ENCODE results near the gene ARHGAP30.
"Not testable (repeated sequence)": the region's sequence is repeated elsewhere in the genome, so short reads cannot be mapped to it uniquely, and the experiment has no call there.

ARHGAP30 gene, protein sequence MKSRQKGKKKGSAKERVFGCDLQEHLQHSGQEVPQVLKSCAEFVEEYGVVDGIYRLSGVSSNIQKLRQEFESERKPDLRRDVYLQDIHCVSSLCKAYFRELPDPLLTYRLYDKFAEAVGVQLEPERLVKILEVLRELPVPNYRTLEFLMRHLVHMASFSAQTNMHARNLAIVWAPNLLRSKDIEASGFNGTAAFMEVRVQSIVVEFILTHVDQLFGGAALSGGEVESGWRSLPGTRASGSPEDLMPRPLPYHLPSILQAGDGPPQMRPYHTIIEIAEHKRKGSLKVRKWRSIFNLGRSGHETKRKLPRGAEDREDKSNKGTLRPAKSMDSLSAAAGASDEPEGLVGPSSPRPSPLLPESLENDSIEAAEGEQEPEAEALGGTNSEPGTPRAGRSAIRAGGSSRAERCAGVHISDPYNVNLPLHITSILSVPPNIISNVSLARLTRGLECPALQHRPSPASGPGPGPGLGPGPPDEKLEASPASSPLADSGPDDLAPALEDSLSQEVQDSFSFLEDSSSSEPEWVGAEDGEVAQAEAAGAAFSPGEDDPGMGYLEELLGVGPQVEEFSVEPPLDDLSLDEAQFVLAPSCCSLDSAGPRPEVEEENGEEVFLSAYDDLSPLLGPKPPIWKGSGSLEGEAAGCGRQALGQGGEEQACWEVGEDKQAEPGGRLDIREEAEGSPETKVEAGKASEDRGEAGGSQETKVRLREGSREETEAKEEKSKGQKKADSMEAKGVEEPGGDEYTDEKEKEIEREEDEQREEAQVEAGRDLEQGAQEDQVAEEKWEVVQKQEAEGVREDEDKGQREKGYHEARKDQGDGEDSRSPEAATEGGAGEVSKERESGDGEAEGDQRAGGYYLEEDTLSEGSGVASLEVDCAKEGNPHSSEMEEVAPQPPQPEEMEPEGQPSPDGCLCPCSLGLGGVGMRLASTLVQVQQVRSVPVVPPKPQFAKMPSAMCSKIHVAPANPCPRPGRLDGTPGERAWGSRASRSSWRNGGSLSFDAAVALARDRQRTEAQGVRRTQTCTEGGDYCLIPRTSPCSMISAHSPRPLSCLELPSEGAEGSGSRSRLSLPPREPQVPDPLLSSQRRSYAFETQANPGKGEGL

DNA sequence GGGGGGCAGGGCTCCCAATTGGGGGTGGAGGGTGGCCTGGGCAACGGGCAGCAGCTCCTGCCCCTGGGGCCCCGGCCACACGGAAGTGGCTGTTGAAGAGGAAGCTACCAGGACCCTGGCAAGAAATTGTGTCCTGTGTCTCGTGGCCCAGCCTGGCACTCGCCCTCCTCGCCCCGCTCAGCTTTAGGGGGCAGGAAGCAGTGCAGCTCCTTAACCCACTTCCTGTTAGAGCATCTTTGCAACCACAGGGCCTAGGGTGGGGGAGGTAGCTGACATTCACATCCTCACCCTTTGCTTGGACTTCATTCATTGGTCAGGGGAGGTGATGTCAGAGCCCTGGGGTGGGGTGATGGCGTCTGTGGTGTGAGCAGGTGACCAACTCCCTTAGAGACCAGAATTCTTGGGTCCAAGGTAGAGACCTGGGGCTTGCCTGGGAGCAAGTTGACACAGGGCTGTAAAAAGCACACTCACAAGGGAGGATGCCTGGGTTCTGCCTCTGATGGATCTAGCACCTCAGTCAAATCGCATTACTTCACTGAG is at the start of gene ARHGAP30:
TSS of gene ARHGAP30 (minus strand) at position 161 of the 540 bp plus-strand sequence. CDS start 267 bp downstream, outside the sequence.
- no peak for DNase-seq (ENCODE audit: low read depth)

- peak; percentile 80 for DNase-seq (ENCODE audit: low read depth)
Measured at GRCh38 chr1:161117759-161118581, 48.3 kb upstream of the ARHGAP30 start, which contains the start of the genes NIT1 and PFDN2. NIT1 (plus strand) TSS chr1:161118105; CDS start chr1:161118177, 72 bp downstream. PFDN2 (minus strand) TSS chr1:161118037; CDS start chr1:161118026, 11 bp downstream.

GRCh38 chr1:161115961-161116360 is 46.3 kb upstream of the ARHGAP30 start:
- DNase-seq (ENCODE audit: low read depth) = not testable (repeated sequence)

GRCh38 chr1:161115132-161115711 is 45.5 kb upstream of the ARHGAP30 start:
- DNase-seq (ENCODE audit: low read depth) = peak; percentile 79

GRCh38 chr1:161114556-161114955 is 44.9 kb upstream of the ARHGAP30 start:
- no peak for DNase-seq (ENCODE audit: low read depth)

DNA sequence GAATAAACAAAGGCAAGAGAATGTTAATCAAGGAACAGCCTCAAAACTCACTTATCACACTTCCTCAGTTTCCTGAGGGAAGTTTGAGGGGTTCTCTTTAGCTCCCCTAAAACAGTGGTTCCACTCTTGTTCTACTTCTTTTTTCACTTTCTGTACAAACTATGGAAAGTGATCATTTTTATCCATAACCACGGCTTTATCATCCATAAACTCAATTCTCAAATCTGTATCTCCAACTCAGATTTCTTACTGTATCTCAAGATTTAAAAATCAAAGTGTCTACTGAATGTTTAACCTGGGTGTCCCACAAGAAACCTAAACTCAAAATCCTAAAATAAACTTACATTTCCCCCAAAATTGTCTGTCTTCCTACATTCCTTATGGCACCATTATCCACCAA is 44.2 kb upstream of the ARHGAP30 start:
- no peak for DNase-seq (ENCODE audit: low read depth)

GRCh38 chr1:161111527-161111926 is 41.8 kb upstream of the ARHGAP30 start:
- no peak for DNase-seq (ENCODE audit: low read depth)

DNA sequence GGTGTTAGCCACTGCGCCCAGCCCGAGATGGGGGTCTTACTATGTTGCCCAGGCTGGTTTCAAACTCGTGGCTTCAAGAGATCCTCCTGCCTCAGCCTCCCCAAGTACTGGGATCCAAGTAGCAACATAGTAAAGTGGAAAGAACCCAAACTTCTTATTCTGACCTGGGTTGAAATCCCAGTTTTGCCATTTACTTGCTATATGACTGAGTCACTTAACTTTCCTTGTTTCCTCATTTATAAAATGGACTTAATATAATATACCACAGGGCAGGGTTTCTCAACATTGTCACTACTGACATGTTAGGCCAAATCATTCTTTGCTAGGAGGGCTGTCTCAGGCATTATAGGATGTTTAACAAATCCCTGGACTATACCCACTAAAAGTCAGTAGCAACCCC is 41.4 kb upstream of the ARHGAP30 start:
- no peak for DNase-seq (ENCODE audit: low read depth)

- DNase-seq (ENCODE audit: low read depth) = no peak
Measured at GRCh38 chr1:161106431-161106830, 36.7 kb upstream of the ARHGAP30 start.

DNA sequence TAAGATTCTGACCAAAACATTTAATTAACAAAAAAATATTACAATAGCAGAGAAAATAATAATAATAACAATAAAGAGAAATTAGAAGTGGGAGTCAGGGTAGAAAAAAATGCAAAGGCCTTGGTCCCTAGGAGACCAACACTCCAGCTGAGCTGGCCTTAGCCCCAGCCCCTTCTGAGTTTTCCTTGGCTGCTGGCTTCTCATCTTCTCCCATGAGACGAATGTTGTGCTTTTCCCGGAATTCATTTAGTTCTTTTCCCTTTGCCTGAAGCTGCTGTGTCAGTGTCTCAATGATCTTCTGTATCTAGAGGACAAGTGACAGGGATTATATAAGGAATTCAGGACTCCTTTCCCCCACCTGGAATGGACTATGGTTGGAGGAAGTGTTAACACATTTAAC is 30.9 kb upstream of the ARHGAP30 start:
- DNase-seq (ENCODE audit: low read depth) = no peak

GRCh38 chr1:161099090-161099802 is 29.6 kb upstream of the ARHGAP30 start:
- DNase-seq (ENCODE audit: low read depth) = no peak

DNA sequence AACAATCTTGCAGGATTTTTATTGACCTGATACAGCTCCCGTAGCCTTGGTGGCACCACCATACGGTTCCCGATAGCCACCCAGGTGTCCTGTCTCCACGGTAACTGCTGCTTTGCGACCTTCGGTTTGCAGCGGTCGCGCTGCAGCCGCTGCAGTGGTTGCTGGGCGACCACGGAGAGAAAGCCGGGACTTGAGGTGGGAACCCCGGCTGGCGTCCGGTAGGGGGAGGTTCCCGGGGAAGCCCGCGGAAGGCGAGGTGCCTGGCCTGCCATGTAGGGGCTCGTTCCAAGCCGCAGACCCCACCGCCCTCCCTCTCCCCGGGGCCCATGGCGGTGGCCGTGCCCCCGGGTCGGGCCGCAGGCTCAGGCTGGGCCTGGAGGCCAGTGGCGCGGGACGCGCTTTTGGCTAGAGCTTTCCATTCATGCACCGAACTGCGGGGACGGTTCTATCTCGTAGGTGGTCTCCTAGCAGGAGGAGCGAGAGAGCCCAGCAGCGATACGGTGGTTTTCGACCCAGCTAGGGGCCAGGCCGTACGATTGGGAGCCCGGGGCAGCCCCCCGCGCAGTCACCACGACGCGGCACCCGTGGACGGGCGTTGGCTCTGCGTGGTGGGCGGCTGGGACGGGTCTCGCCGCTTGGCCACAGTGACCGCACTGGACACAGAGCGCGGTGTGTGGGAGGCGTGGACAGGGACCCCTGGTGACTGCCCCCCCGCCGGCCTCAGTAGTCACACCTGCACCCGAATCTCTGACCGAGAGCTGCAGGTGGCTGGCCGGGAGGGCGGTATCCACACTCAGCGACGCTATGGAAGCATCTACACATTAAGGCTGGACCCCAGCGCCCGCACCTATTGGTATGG is 28.7 kb upstream of the ARHGAP30 start, which contains the start of gene KLHDC9:
TSS of gene KLHDC9 (plus strand) at position 152 of the 859 bp plus-strand sequence. CDS start at position 327, 175 bp downstream.
- peak; percentile 78 for DNase-seq (ENCODE audit: low read depth)

- DNase-seq (ENCODE audit: low read depth) = peak; percentile 85
Measured at GRCh38 chr1:161096530-161096929, 26.8 kb upstream of the ARHGAP30 start.

DNA sequence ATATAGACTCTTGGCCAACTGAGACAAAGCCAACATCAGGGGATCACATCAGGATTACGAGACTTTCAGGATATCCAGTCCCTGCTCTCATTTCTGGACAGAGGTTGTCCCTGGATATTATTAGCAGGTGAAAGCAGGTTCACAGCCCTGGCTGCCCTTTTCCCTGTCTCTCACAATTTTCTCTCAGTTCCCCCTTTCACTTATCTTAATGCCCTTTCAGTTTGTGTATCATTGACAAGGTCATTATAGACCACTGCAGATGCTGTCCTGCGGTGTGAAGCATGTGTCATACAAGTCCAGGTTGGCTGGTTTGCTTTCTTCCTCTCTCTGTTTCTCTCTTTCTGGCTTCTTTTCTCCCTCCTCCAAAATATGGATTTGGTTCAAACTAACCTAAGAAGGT is 26.3 kb upstream of the ARHGAP30 start:
- DNase-seq (ENCODE audit: low read depth) = no peak

- DNase-seq (ENCODE audit: low read depth) = no peak
Measured at GRCh38 chr1:161095230-161095629, 25.5 kb upstream of the ARHGAP30 start.

- DNase-seq (ENCODE audit: low read depth) = no peak
Measured at GRCh38 chr1:161094481-161094880, 24.8 kb upstream of the ARHGAP30 start.

DNA sequence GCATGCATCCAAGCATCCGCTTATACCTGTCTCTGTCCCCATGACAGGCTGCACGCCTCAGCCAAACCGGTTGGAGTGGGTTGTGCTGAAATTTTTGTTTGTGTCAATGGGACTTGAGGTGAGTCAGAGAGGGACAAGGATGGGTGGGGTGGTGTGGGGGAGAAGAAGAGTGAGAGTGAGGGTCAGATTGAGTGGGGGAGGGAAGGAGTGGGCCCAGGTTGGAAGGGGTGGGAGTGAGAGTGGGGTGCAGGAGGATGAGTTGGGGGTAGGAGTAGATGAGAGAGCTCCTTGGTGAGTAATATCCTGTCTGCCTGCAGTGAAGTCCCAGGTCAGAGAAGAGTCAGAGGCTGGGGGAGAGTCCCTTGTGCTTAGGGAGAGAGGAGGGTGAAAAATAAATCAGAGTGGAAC is 22.9 kb upstream of the ARHGAP30 start:
- no peak for DNase-seq (ENCODE audit: low read depth)

DNA sequence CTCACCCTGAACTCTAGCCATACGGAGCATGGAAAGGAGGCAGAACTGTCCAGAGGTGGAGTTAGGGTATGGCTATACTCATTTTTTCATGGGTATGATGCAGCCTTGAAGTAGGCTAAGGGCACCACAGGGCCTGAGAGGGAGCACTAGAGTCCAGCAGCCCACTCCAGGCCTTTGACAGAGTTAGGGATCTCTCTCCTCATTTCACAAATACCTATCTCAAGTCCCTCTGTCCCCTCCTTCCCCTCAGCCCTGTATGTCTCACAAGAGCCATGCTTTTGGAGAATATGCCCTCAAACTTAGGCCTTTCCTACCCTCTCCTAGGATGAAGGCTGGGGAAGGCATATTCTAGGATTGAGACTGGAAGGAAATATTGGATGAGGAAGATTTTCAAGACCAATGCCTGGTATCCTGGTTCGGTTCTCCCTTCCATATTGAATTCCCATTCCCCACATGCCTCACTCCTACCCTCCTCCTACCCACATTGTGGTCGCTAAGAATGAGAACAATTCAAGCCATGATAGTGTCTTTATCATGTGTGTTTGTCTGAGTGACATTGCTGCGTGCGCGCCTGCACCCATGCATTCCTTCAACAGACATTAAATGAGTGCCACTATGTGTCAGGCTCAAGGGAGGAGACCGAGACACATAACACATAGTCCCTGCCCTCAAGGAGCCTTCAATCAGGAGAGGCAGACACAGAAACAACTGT is 22.3 kb upstream of the ARHGAP30 start:
- DNase-seq (ENCODE audit: low read depth) = no peak
